Measurements from ENCODE around the gene INSYN1.

DNA sequence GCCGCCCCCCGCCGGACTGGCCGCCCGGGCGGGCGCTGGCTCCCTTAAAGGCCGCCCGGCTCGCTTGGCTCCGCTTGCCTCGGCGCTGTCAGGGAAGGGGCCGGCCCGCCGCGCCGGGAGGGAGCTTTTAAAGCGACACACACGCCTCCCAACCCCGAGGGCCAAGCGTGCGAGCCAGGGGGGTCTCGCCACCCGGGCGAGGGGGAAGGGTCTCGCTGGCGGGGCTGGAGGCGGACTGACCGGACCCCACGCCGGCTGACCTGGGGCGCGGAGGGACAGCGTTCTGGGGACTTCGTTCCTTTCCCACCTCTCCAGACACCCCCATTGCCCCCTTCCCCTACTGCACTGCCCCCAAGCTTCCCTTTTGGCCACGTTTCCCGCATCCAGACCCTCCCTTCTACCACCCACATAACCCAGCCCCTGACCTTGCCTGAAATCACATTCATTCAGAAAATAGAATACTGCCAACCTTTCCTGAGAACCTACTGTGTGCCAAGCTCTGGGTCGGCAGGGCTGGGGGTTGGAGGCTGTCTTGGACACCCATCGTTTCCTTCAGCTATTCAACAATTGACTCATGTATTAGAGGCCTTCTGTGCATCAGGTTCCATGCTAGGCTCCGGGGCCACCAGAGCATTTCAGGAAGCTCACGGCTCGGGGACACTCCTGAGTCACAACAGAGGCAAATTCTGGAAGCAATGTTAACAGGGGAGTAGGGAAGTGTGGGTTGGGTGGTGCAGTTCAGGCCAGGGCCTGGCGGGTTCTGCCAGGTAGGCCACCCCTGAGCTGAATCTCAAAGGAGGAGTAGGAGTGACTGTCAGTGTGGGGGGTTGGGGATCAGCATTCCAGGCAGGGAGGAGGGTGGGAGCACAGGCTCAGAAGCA is at the start of gene INSYN1:
- no peak for TF ChIP-seq POLR2A (IDR thresholded peaks at IDR 0.05)
- TF ChIP-seq, protein P1, sequence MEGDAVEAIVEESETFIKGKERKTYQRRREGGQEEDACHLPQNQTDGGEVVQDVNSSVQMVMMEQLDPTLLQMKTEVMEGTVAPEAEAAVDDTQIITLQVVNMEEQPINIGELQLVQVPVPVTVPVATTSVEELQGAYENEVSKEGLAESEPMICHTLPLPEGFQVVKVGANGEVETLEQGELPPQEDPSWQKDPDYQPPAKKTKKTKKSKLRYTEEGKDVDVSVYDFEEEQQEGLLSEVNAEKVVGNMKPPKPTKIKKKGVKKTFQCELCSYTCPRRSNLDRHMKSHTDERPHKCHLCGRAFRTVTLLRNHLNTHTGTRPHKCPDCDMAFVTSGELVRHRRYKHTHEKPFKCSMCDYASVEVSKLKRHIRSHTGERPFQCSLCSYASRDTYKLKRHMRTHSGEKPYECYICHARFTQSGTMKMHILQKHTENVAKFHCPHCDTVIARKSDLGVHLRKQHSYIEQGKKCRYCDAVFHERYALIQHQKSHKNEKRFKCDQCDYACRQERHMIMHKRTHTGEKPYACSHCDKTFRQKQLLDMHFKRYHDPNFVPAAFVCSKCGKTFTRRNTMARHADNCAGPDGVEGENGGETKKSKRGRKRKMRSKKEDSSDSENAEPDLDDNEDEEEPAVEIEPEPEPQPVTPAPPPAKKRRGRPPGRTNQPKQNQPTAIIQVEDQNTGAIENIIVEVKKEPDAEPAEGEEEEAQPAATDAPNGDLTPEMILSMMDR (IDR thresholded peaks at IDR 0.05) = no peak
